Vagina (tissue), 2 donors: ENCODE results near the gene CPT1B.

Experiments used
- CTCF ChIP-seq, 3 experiments: fragments of 450-650 bp in 2 of 3; fragments of 200-600 bp in 1 of 3; sonication (generic) in 1 of 3; IDR thresholded peaks; one replicate each; pipeline ENCODE4 v1.5.1; 2017 to 2019; ENCODE audit warnings: antibody characterized with exemption in 3 of 3, mild to moderate bottlenecking in 2 of 3, moderate library complexity in 2 of 3
- POLR2AphosphoS5 ChIP-seq, 2 donors: sonication (generic); formaldehyde crosslinking; IDR thresholded peaks; one replicate each; pipeline ENCODE4 v1.9.0; 2017; ENCODE audit warnings: antibody characterized with exemption in 2 of 2, mild to moderate bottlenecking in 2 of 2, low read depth in 1 of 2; ENCODE audit not compliant: insufficient read depth in 1 of 2

GRCh38 chr22:50544746-50545253, 33.4 kb downstream of the CPT1B start:
- TF ChIP-seq POLR2AphosphoS5 (IDR thresholded peaks at IDR 0.05; ENCODE audit: insufficient read depth in 1 of 2, low read depth in 1 of 2) (no peak), CTCF (IDR thresholded peaks at IDR 0.05) (no peak)
